ENCODE results near the gene ANK3.

Gene ANK3

DNA sequence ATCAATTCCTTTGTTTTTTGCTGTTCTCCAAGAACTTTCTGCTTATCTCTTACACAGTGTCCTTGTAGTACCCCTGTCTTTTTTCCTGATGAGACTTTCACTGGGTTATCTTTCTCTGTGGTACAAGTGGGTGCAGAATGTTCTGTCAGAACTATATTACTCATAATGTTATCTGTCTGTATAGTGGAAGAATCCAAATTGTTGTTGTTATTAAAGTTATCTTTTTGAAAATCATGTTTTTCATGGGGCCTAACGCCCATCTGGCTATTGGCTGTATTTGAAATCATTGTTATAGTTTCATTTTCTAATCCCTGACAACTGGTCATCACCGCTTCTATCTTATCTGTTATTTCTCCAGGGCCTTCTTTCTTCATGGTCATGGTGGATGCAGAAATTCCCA lies 320.4 kb downstream of the ANK3 start:
- Histone ChIP-seq H3K9ac (ENCODE audit: low read length in 5 of 5) (no peak overlapping the region), H3K9me3 (ENCODE audit: control insufficient read depth in 5 of 5, low read length in 5 of 5) (no peaks in the 10 kb centered on the region), H3K36me3 (ENCODE audit: control insufficient read depth in 5 of 5, insufficient read depth in 5 of 5, low read length in 5 of 5) (no peaks in the 10 kb centered on the region), H3K27ac (ENCODE audit: low read depth, low read length) (no peak overlapping the region), H3K4me3 (ENCODE audit: low read depth in 1 of 5, low read length in 5 of 5) (no peak overlapping the region), H3K27me3 (ENCODE audit: control insufficient read depth in 5 of 5, insufficient read depth in 4 of 5, low read length in 5 of 5) (no peaks in the 10 kb centered on the region), H3K4me1 (ENCODE audit: control insufficient read depth in 5 of 5, insufficient read depth in 5 of 5, low read length in 5 of 5) (peaks cover 0 to 2% (median 0%) of the 10 kb centered on the region in 5 donors)

DNA sequence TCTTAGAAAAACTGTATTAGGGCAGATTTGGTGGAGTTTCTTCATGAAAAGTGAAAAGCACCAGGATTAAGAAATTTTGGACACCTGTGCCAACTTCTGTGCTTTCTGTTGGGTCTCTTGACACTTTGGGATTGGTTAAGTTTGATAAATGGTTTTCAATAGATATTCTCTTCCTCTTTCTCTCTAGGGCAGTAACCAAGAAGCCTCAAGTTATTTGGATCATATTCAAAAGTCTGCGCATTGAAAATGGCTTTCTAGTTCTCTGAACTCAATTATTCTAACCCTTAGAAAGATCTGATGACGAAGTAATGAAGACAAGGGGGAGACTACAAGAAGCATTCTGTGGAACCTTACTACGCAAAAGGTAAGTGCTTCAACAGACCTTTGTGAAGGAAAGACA lies 339.3 kb downstream of the ANK3 start:
- no peak overlapping the region for H3K9ac ChIP-seq (ENCODE audit: low read length in 5 of 5)
- H3K9me3 ChIP-seq (ENCODE audit: control insufficient read depth in 5 of 5, low read length in 5 of 5) = no peaks in the 10 kb centered on the region
- no peaks in the 10 kb centered on the region for H3K27me3 ChIP-seq (ENCODE audit: control insufficient read depth in 5 of 5, insufficient read depth in 4 of 5, low read length in 5 of 5)
- no peaks in the 10 kb centered on the region for H3K4me1 ChIP-seq (ENCODE audit: control insufficient read depth in 5 of 5, insufficient read depth in 5 of 5, low read length in 5 of 5)
- H3K36me3 ChIP-seq (ENCODE audit: control insufficient read depth in 5 of 5, insufficient read depth in 5 of 5, low read length in 5 of 5) = no peaks in the 10 kb centered on the region
- H3K27ac ChIP-seq (ENCODE audit: low read depth, low read length) = no peak overlapping the region
- no peak overlapping the region for H3K4me3 ChIP-seq (ENCODE audit: low read depth in 1 of 5, low read length in 5 of 5)

DNA sequence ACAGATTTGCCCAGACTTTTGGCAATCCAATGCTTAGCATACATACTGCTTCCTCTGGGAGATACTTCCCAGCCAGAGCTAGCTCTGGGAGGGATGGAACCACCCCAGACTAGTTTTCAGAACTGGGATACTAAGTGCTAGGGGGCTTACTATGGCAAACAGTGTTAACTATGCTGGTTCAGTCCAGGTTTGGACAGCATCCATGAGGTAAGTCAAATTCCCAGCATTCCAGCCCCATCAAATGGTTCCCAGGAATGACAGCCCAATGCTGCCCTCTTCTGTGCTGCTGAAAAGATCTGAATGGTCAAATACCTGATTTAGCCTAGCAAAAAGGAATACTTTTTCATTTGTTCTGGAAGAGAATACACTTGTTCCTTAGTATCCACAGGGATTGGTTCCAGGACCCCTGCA lies 341.6 kb downstream of the ANK3 start:
- no peaks in the 10 kb centered on the region for H3K9me3 ChIP-seq (ENCODE audit: control insufficient read depth in 5 of 5, low read length in 5 of 5)

DNA sequence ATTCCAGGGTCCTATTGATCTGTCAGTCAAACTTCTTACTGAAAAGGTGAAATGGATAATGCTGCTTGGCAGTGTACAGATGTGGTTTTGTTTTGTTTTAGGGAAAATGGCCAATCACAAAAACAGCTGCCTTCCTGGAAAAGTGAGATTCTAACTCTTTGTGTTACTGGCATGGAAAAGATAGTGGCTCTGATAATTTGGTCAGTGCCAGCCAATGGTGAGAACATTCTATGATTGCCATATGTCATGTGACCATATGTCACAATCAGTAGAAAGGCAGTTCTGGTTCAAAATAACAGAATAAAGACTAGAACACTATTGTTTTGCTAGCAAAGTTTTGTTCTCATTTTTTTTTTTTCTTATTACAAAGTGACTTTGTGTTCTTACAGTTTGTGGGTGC lies 344.1 kb downstream of the ANK3 start:
- Histone ChIP-seq H3K27ac (ENCODE audit: low read depth, low read length) (no peak overlapping the region), H3K9me3 (ENCODE audit: control insufficient read depth in 5 of 5, low read length in 5 of 5) (no peaks in the 10 kb centered on the region), H3K27me3 (ENCODE audit: control insufficient read depth in 5 of 5, insufficient read depth in 4 of 5, low read length in 5 of 5) (no peaks in the 10 kb centered on the region)

More for the DNA sequence above, 341.6 kb downstream of the ANK3 start:
- no peak overlapping the region for H3K9ac ChIP-seq (ENCODE audit: low read length in 5 of 5)
- no peak overlapping the region for H3K27ac ChIP-seq (ENCODE audit: low read depth, low read length)
- no peaks in the 10 kb centered on the region for H3K27me3 ChIP-seq (ENCODE audit: control insufficient read depth in 5 of 5, insufficient read depth in 4 of 5, low read length in 5 of 5)
- H3K4me1 ChIP-seq (ENCODE audit: control insufficient read depth in 5 of 5, insufficient read depth in 5 of 5, low read length in 5 of 5) = no peaks in the 10 kb centered on the region
- no peak overlapping the region for H3K4me3 ChIP-seq (ENCODE audit: low read depth in 1 of 5, low read length in 5 of 5)
- no peaks in the 10 kb centered on the region for H3K36me3 ChIP-seq (ENCODE audit: control insufficient read depth in 5 of 5, insufficient read depth in 5 of 5, low read length in 5 of 5)

DNA sequence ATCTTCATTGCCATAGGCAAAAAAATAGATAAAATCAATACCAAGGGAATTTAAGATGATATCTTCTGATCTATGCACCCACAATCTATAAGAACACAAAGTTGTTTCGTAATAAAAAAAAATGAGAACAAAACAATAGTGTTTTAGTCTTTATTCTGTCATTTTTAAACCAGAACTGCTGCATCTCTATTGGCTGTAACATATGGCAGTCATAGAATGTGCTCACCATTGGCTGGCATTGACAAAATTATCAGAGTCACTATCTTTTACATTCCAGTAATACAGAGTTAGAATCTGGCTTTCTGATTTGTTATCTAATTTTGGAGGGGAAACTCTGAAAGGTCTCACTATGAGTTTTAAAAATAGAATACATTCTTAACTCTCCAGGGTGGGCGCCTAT lies 344.7 kb downstream of the ANK3 start:
- no peaks in the 10 kb centered on the region for H3K36me3 ChIP-seq (ENCODE audit: control insufficient read depth in 5 of 5, insufficient read depth in 5 of 5, low read length in 5 of 5)
- no peaks in the 10 kb centered on the region for H3K27me3 ChIP-seq (ENCODE audit: control insufficient read depth in 5 of 5, insufficient read depth in 4 of 5, low read length in 5 of 5)
- H3K4me3 ChIP-seq (ENCODE audit: low read depth in 1 of 5, low read length in 5 of 5) = no peak overlapping the region
- H3K9me3 ChIP-seq (ENCODE audit: control insufficient read depth in 5 of 5, low read length in 5 of 5) = no peaks in the 10 kb centered on the region
- peaks cover 0 to 7% (median 0%) of the 10 kb centered on the region in 5 donors for H3K4me1 ChIP-seq (ENCODE audit: control insufficient read depth in 5 of 5, insufficient read depth in 5 of 5, low read length in 5 of 5)
- no peak overlapping the region for H3K9ac ChIP-seq (ENCODE audit: low read length in 5 of 5)
- no peak overlapping the region for H3K27ac ChIP-seq (ENCODE audit: low read depth, low read length)

More for the DNA sequence above, 344.1 kb downstream of the ANK3 start:
- H3K4me1 ChIP-seq (ENCODE audit: control insufficient read depth in 5 of 5, insufficient read depth in 5 of 5, low read length in 5 of 5) = peaks cover 0 to 3% (median 0%) of the 10 kb centered on the region in 5 donors
- H3K36me3 ChIP-seq (ENCODE audit: control insufficient read depth in 5 of 5, insufficient read depth in 5 of 5, low read length in 5 of 5) = no peaks in the 10 kb centered on the region
- H3K4me3 ChIP-seq (ENCODE audit: low read depth in 1 of 5, low read length in 5 of 5) = no peak overlapping the region
- H3K9ac ChIP-seq (ENCODE audit: low read length in 5 of 5) = no peak overlapping the region

DNA sequence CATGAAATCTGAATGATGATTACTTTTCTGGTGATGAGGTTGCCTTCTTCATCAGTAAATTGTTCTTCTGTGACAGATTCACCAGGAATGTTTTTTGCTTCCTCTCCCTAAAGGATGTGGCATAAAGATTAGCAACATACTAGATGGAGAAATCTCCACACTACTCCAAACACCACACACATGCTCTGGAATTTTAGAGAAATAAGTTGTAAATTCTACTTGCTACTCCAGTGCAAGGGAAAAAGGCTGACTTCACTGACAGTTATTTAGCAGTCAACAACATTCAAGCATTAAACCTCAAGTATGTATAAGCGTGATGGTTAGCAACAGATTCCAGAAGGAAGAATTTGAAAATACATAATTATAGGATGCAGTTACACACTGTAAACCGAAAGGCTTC lies 345.4 kb downstream of the ANK3 start:
- Histone ChIP-seq H3K27ac (ENCODE audit: low read depth, low read length) (no peak overlapping the region), H3K36me3 (ENCODE audit: control insufficient read depth in 5 of 5, insufficient read depth in 5 of 5, low read length in 5 of 5) (no peaks in the 10 kb centered on the region), H3K27me3 (ENCODE audit: control insufficient read depth in 5 of 5, insufficient read depth in 4 of 5, low read length in 5 of 5) (no peaks in the 10 kb centered on the region), H3K9me3 (ENCODE audit: control insufficient read depth in 5 of 5, low read length in 5 of 5) (no peaks in the 10 kb centered on the region), H3K9ac (ENCODE audit: low read length in 5 of 5) (no peak overlapping the region), H3K4me3 (ENCODE audit: low read depth in 1 of 5, low read length in 5 of 5) (no peak overlapping the region), H3K4me1 (ENCODE audit: control insufficient read depth in 5 of 5, insufficient read depth in 5 of 5, low read length in 5 of 5) (peaks cover 0 to 9% (median 0%) of the 10 kb centered on the region in 5 donors)

DNA sequence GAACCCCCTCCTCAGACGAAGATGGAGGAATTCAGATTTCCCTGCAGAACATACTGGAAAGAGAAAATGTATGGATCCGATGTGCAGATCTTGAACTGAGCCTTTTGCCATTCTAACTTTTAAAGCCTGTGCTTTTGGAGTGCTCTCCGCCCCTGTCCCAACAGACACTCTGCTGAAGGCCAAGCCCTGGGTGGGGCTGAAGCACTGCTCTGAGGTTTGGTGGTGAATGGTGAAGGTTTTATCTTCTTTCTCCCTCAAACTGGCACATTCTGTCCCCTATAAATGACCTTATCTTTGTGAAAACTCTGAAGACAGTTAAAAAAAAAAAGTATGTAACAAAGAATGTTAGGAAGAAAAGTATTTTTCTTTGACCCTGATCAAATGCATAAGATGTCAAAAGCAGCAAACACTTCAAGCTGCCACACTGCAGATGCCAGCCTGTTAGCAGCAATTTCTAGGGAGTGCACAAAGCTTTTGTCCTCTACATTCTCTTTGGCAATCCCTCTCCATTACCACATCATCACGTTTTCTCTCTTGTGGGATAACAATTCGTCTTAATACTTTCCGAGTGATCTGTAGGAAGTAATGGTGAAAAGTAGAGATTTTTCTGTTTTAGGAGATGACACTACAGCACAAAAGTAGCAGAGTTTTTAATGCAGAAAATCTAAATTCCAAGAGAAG lies 346.0 kb downstream of the ANK3 start:
- no peak overlapping the region for H3K27ac ChIP-seq (ENCODE audit: low read depth, low read length)
- H3K36me3 ChIP-seq (ENCODE audit: control insufficient read depth in 5 of 5, insufficient read depth in 5 of 5, low read length in 5 of 5) = no peaks in the 10 kb centered on the region
- no peak overlapping the region for H3K9ac ChIP-seq (ENCODE audit: low read length in 5 of 5)
- no peak overlapping the region for H3K4me3 ChIP-seq (ENCODE audit: low read depth in 1 of 5, low read length in 5 of 5)
- peaks cover 0 to 9% (median 0%) of the 10 kb centered on the region in 5 donors for H3K4me1 ChIP-seq (ENCODE audit: control insufficient read depth in 5 of 5, insufficient read depth in 5 of 5, low read length in 5 of 5)
- H3K27me3 ChIP-seq (ENCODE audit: control insufficient read depth in 5 of 5, insufficient read depth in 4 of 5, low read length in 5 of 5) = no peaks in the 10 kb centered on the region
- H3K9me3 ChIP-seq (ENCODE audit: control insufficient read depth in 5 of 5, low read length in 5 of 5) = no peaks in the 10 kb centered on the region

DNA sequence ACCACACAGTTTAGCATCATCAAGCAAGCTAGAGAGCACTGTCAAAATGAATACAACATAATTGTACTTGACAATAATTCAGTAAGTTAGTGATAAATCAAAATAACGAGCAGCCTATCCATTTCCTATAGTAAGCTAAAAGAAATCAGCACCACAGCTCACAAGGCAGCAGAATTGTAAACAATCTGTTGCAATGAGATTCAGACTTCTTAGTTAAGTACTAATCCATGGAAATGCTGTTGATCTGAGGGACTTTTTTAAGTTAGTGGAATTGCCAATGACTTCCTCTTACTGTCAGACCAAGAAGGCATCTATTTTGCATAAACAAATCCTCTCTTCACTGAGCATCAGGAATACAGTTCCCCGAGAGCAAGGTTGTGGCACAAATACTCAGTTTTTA lies 346.8 kb downstream of the ANK3 start:
- H3K9me3 ChIP-seq (ENCODE audit: control insufficient read depth in 5 of 5, low read length in 5 of 5) = no peaks in the 10 kb centered on the region
- no peak overlapping the region for H3K27ac ChIP-seq (ENCODE audit: low read depth, low read length)
- H3K9ac ChIP-seq (ENCODE audit: low read length in 5 of 5) = no peak overlapping the region
- H3K4me3 ChIP-seq (ENCODE audit: low read depth in 1 of 5, low read length in 5 of 5) = no peak overlapping the region
- no peaks in the 10 kb centered on the region for H3K36me3 ChIP-seq (ENCODE audit: control insufficient read depth in 5 of 5, insufficient read depth in 5 of 5, low read length in 5 of 5)
- no peaks in the 10 kb centered on the region for H3K27me3 ChIP-seq (ENCODE audit: control insufficient read depth in 5 of 5, insufficient read depth in 4 of 5, low read length in 5 of 5)
- peaks cover 0 to 9% (median 0%) of the 10 kb centered on the region in 5 donors for H3K4me1 ChIP-seq (ENCODE audit: control insufficient read depth in 5 of 5, insufficient read depth in 5 of 5, low read length in 5 of 5)

DNA sequence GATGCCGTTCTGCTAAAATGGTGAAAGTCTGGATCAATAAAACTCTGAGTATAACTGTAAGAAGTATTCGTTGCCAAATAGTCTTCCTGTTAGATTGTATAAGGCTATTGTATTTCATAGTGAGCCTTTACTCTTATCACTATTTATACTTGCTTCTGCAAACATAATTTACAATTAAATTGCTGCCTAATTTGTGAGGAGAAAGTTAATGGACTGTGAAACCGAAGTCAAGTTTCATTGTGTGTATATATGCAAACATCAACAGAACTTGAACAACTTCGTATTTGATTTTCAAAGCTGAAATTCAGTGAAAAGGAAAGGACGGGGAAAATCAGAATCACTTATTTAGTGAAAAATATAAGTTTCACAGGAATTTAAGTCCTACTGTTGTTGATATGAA lies 347.4 kb downstream of the ANK3 start:
- H3K9ac ChIP-seq (ENCODE audit: low read length in 5 of 5) = no peak overlapping the region
- H3K36me3 ChIP-seq (ENCODE audit: control insufficient read depth in 5 of 5, insufficient read depth in 5 of 5, low read length in 5 of 5) = no peaks in the 10 kb centered on the region
- no peaks in the 10 kb centered on the region for H3K9me3 ChIP-seq (ENCODE audit: control insufficient read depth in 5 of 5, low read length in 5 of 5)
- no peak overlapping the region for H3K4me3 ChIP-seq (ENCODE audit: low read depth in 1 of 5, low read length in 5 of 5)
- H3K27ac ChIP-seq (ENCODE audit: low read depth, low read length) = no peak overlapping the region
- H3K4me1 ChIP-seq (ENCODE audit: control insufficient read depth in 5 of 5, insufficient read depth in 5 of 5, low read length in 5 of 5) = peaks cover 0 to 9% (median 0%) of the 10 kb centered on the region in 5 donors
- no peaks in the 10 kb centered on the region for H3K27me3 ChIP-seq (ENCODE audit: control insufficient read depth in 5 of 5, insufficient read depth in 4 of 5, low read length in 5 of 5)

DNA sequence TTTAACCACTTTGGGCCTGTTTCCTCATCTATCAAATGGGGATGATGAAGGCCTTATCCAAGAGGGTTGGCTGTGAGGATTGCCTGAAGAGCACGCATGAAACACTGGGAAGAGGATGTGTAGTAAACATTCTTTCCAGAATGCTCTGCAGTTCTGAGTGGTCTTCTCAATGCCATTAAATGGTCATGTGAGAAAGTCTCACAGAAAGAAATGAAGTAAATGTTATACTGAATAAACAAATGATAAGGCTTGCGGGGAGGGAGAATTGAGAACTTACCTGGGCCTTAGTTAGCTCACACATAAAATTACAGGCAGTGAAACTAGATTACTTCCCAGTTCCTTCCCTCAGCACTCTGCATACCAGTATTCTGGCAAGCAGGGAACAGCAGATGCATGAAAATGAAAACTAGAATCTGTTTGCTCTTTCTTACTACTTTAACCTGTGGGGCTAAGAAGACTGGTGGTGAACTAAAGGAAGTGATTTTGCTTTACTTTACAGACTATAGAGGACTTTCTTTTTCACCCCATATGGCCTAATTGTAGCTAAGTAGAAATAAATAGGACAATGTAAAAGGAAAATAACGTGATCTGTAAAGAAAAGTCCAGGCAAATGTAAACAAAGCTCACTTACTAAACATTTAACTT lies 348.1 kb downstream of the ANK3 start:
- Histone ChIP-seq H3K27ac (ENCODE audit: low read depth, low read length) (no peak overlapping the region), H3K9me3 (ENCODE audit: control insufficient read depth in 5 of 5, low read length in 5 of 5) (no peaks in the 10 kb centered on the region), H3K36me3 (ENCODE audit: control insufficient read depth in 5 of 5, insufficient read depth in 5 of 5, low read length in 5 of 5) (no peaks in the 10 kb centered on the region), H3K27me3 (ENCODE audit: control insufficient read depth in 5 of 5, insufficient read depth in 4 of 5, low read length in 5 of 5) (no peaks in the 10 kb centered on the region), H3K4me1 (ENCODE audit: control insufficient read depth in 5 of 5, insufficient read depth in 5 of 5, low read length in 5 of 5) (peaks cover 0 to 9% (median 0%) of the 10 kb centered on the region in 5 donors), H3K4me3 (ENCODE audit: low read depth in 1 of 5, low read length in 5 of 5) (no peak overlapping the region), H3K9ac (ENCODE audit: low read length in 5 of 5) (no peak overlapping the region)
